22Rv1 (cell line): ENCODE results near the gene TTBK1.

Experiments
- ZFX ChIP-seq: fragments of 450-650 bp; IDR thresholded peaks from 2 replicates; pipeline ENCODE4 v1.6.1; 2017; ENCODE audit warnings: antibody characterized with exemption, borderline replicate concordance
- TF ChIP-seq, protein P1 (sequence below): fragments of 450-650 bp; IDR thresholded peaks from 2 replicates; pipeline ENCODE4 v1.5.1; 2017; ENCODE audit warnings: mild to moderate bottlenecking

DNA sequence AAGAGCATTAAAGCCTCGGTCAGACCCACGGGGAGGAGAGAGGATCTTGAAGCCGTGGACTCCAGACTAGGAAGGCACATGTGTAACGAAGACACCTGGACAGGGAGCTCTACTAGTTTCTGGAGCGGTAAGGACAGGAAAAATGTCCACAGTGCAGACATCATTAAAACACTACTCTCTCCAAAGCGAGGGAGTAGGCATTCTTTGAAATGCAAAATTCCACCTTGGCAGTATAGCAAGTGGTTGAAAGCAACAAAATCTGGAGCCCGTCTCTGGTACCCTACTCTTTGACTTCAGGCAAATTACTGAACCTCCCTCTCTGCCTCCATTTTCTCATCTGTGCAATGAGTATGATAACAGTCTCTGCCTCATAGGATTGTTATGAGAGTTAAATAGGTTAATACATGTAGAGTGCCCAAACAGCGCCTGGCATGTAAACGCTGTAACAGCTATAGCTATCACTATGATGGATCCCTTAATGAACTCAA, 65.8 kb downstream of the TTBK1 start:
- TF ChIP-seq, protein P1, sequence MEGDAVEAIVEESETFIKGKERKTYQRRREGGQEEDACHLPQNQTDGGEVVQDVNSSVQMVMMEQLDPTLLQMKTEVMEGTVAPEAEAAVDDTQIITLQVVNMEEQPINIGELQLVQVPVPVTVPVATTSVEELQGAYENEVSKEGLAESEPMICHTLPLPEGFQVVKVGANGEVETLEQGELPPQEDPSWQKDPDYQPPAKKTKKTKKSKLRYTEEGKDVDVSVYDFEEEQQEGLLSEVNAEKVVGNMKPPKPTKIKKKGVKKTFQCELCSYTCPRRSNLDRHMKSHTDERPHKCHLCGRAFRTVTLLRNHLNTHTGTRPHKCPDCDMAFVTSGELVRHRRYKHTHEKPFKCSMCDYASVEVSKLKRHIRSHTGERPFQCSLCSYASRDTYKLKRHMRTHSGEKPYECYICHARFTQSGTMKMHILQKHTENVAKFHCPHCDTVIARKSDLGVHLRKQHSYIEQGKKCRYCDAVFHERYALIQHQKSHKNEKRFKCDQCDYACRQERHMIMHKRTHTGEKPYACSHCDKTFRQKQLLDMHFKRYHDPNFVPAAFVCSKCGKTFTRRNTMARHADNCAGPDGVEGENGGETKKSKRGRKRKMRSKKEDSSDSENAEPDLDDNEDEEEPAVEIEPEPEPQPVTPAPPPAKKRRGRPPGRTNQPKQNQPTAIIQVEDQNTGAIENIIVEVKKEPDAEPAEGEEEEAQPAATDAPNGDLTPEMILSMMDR, result no peak
- TF ChIP-seq ZFX, result no peak
